ENCODE measurements around the gene SKA1. TPM values are rescaled to one million over a fixed set of nuclear protein-coding genes. Genes with fewer than 3 reads are reported as not detected.

The SKA1 gene
- total RNA-seq, 1 experiment from 2014 or later = 20.6 TPM

GRCh38 chr18:50441501-50441900, 66.7 kb downstream of the SKA1 start:
- H3K23me2 ChIP-seq (ENCODE audit: insufficient read length, low read depth, low read length, poor library complexity, severe bottlenecking) = no peaks in the 10 kb centered on the region
- H3K36me3 Mint-ChIP-seq (ENCODE audit: insufficient read depth in 1 of 3, low read depth in 3 of 3) = peaks cover 11 to 32% (median 16%) of the 10 kb centered on the region in 3 experiments
- no peak overlapping the region for H4K8ac ChIP-seq (replicated peaks; ENCODE audit: insufficient read length, low read depth, low read length)
- H3K9me3 ChIP-seq (ENCODE audit: control insufficient read depth, low read depth, low read length) = peaks cover 9% of the 10 kb centered on the region
- no peak overlapping the region for H2BK120ac ChIP-seq (ENCODE audit: low read depth, low read length, poor library complexity, severe bottlenecking)
- DNase-seq = no peak
- H3K4me2 ChIP-seq (ENCODE audit: insufficient read depth, insufficient read length, low read length) = no peak overlapping the region
- H3K14ac ChIP-seq (ENCODE audit: insufficient read depth, low read length) = no peak overlapping the region
- no CpG with 5 or more reads among the region's 1 CpG for WGBS (ENCODE audit: extremely low coverage, insufficient read length, low lambda C conversion rate)
- H2AFZ ChIP-seq (ENCODE audit: low read length) = no peak overlapping the region
- no peaks in the 10 kb centered on the region for H3K79me1 ChIP-seq (ENCODE audit: insufficient read depth, low read depth, low read length, poor library complexity, severe bottlenecking)
- no peak overlapping the region for H4K5ac ChIP-seq (ENCODE audit: insufficient read length, low read depth, low read length)
- no peak overlapping the region for H3K4me3 Mint-ChIP-seq
- no peak overlapping the region for H2BK20ac ChIP-seq (ENCODE audit: low read depth, low read length, poor library complexity, severe bottlenecking)
- no peak overlapping the region for H3K23ac ChIP-seq (ENCODE audit: insufficient read length, low read depth, low read length)
- H2AK5ac ChIP-seq (ENCODE audit: insufficient read length, low read length) = no peak overlapping the region
- H2BK5ac ChIP-seq (ENCODE audit: insufficient read length, low read length) = no peak overlapping the region
- no peaks in the 10 kb centered on the region for H3K27me3 ChIP-seq (ENCODE audit: insufficient read depth, low read length)
- H3K18ac ChIP-seq (ENCODE audit: insufficient read length, low read depth, low read length) = no peak overlapping the region
- H3K4me1 Mint-ChIP-seq = peaks cover 24 to 25% of the 10 kb centered on the region in 2 experiments
- TF ChIP-seq CTCF (conservative IDR thresholded peaks at IDR 0.05) = no peak
- no peak overlapping the region for H4K91ac ChIP-seq (ENCODE audit: insufficient read length, low read depth, low read length)
- no peak overlapping the region for H2BK15ac ChIP-seq (ENCODE audit: low read depth, low read length)
- no peak overlapping the region for H3K9ac ChIP-seq (ENCODE audit: extremely low read depth, insufficient read length, low read length)
- H3K27ac ChIP-seq (ENCODE audit: insufficient read length, low read depth, low read length) = no peak overlapping the region
- no peak overlapping the region for H2BK12ac ChIP-seq (ENCODE audit: insufficient read length, low read depth, low read length)
- H3T11ph ChIP-seq (ENCODE audit: low read length) = no peak overlapping the region
- no peaks in the 10 kb centered on the region for H4K20me1 ChIP-seq (ENCODE audit: control insufficient read depth, insufficient read depth, insufficient read length)
- H3K56ac ChIP-seq (ENCODE audit: insufficient read length, low read depth, low read length) = no peak overlapping the region
- no peak overlapping the region for H3K4ac ChIP-seq (ENCODE audit: low read depth, low read length)
- H3K9me3 Mint-ChIP-seq = peaks cover 34 to 39% of the 10 kb centered on the region in 2 experiments
- H3K27me3 Mint-ChIP-seq (ENCODE audit: low read depth) = no peaks in the 10 kb centered on the region; the same call in 1 of the 2 replicates
- H3K79me2 ChIP-seq (ENCODE audit: insufficient read depth, low read length) = no peaks in the 10 kb centered on the region
- no peaks in the 10 kb centered on the region for H3K4me1 ChIP-seq (ENCODE audit: insufficient read depth, low read length)
- H3K27ac Mint-ChIP-seq = 0 out of 7 replicates have a peak overlapping the region, but pooled peaks of 1 of the 3 experiments have one; percentile 46

Other genes starting within 250 kb of the SKA1 start
- 9.0 and 9.3 TPM in 2 replicates for gene MYO5B, start 179.9 kb upstream of the SKA1 start, total RNA-seq (2021)
- 0.15 and 0.22 TPM in 2 replicates for gene CFAP53, start 108.6 kb upstream of the SKA1 start, total RNA-seq (2021)
- 57.2 and 58.1 TPM in 2 replicates for gene MBD1, start 93.5 kb upstream of the SKA1 start, total RNA-seq (2021)
- 95.9 and 96.3 TPM in 2 replicates for gene CXXC1, start 87.4 kb upstream of the SKA1 start, total RNA-seq (2021)
- gene MAPK4, start 185.0 kb downstream of the SKA1 start, total RNA-seq (2021) = 1.6 and 1.9 TPM in 2 replicates